Measurements from ENCODE around the gene LRRC45.

Gene LRRC45

GRCh38 chr17:82063424-82064415, 40.6 kb downstream of the LRRC45 start:
- Histone ChIP-seq H3K4me3 (ENCODE audit: low read depth, low read length) (no peak overlapping the region), H3K9me3 (ENCODE audit: control insufficient read depth, insufficient read depth, low read depth, low read length) (no peaks in the 10 kb centered on the region), H3K27ac (ENCODE audit: extremely low read depth, low read depth, low read length) (peak overlapping the region; percentile 95; the same call in 1 of the 2 replicates), H3K36me3 (ENCODE audit: control insufficient read depth in 2 of 2, insufficient read depth in 1 of 2, low read length in 2 of 2) (peaks cover 3 to 59% of the 10 kb centered on the region in 2 experiments; a peak in 1 of 3 replicates), H3K4me1 (ENCODE audit: control insufficient read depth, insufficient read depth, low read length) (peaks cover 7% of the 10 kb centered on the region; the same call in 1 of the 2 replicates)
- ChIA-PET CTCF (interaction anchor here (0.6 to 1.2 kb wide), 3 partner anchors 14 to 109 kb away, joined by 3 to 5 read pairs (median 3); partner anchors contain the start of gene DCXR), POLR2A (interaction anchor here (0.6 to 2.5 kb wide), 9 partner anchors 10 to 181 kb away, joined by 3 to 19 read pairs (median 4); partner anchors contain the start of genes DCXR and GPS1)
- TF ChIP-seq ZBTB49 (tag by site-specific recombination; IDR thresholded peaks at IDR 0.05; ENCODE audit: low read depth) (no peak), ZNF335 (tag by site-specific recombination; conservative IDR thresholded peaks at IDR 0.05) (0 out of 2 replicates have a peak, but pooled peaks have one; percentile 4), ZNF701 (tag by site-specific recombination; IDR thresholded peaks at IDR 0.05) (no peak), TCF7L2 (IDR thresholded peaks at IDR 0.05; ENCODE audit: borderline replicate concordance, low read depth, low read length) (no peak), MYNN (tag by site-specific recombination; IDR thresholded peaks at IDR 0.05; ENCODE audit: borderline replicate concordance) (no peak), ZNF248 (tag by site-specific recombination; IDR thresholded peaks at IDR 0.05) (no peak)

GRCh38 chr17:82064433-82065192, 41.5 kb downstream of the LRRC45 start:
- POLR2A ChIA-PET, result interaction anchor here (0.6 to 2.5 kb wide), 9 partner anchors 11 to 181 kb away, joined by 3 to 19 read pairs (median 4); partner anchors contain the start of genes DCXR and GPS1
- CTCF ChIA-PET, result interaction anchor here (0.6 to 1.2 kb wide), 4 partner anchors 15 to 92 kb away, joined by 3 to 5 read pairs (median 3); partner anchors contain the start of gene DCXR
- no peaks in the 10 kb centered on the region for H3K9me3 ChIP-seq (ENCODE audit: control insufficient read depth, insufficient read depth, low read depth, low read length)
- peaks cover 7% of the 10 kb centered on the region; the same call in 1 of the 2 replicates for H3K4me1 ChIP-seq (ENCODE audit: control insufficient read depth, insufficient read depth, low read length)
- peak overlapping the region; percentile 83 for H3K4me3 ChIP-seq (ENCODE audit: low read depth, low read length)
- peaks cover 3 to 50% of the 10 kb centered on the region in 2 experiments; a peak in 1 of 3 replicates for H3K36me3 ChIP-seq (ENCODE audit: control insufficient read depth in 2 of 2, insufficient read depth in 1 of 2, low read length in 2 of 2)
- peak overlapping the region; percentile 95 for H3K27ac ChIP-seq (ENCODE audit: extremely low read depth, low read depth, low read length)
- peak; percentile 8; the same call in 1 of the 2 replicates for TF ChIP-seq ZNF600 (tag by site-specific recombination; IDR thresholded peaks at IDR 0.05)
- TF ChIP-seq KLF1 (tag by site-specific recombination; IDR thresholded peaks at IDR 0.05), result no peak

GRCh38 chr17:82065193-82065637, 42.1 kb downstream of the LRRC45 start:
- Histone ChIP-seq H3K27ac (ENCODE audit: extremely low read depth, low read depth, low read length) (peak overlapping the region; percentile 95), H3K9me3 (ENCODE audit: control insufficient read depth, insufficient read depth, low read depth, low read length) (no peaks in the 10 kb centered on the region), H3K4me3 (ENCODE audit: low read depth, low read length) (peak overlapping the region; percentile 83), H3K4me1 (ENCODE audit: control insufficient read depth, insufficient read depth, low read length) (peaks cover 7% of the 10 kb centered on the region; the same call in 1 of the 2 replicates), H3K36me3 (ENCODE audit: control insufficient read depth in 2 of 2, insufficient read depth in 1 of 2, low read length in 2 of 2) (peaks cover 0 to 44% of the 10 kb centered on the region in 2 experiments; a peak in 1 of 3 replicates)
- POLR2A ChIA-PET, result interaction anchor here (0.6 to 2.5 kb wide), 7 partner anchors 12 to 30 kb away, joined by 3 to 19 read pairs (median 4); partner anchors contain the start of genes DCXR and GPS1
- CTCF ChIA-PET, result interaction anchor here (0.6 to 1.9 kb wide), 3 partner anchors 11 to 92 kb away, joined by 3 to 5 read pairs (median 3); no protein-coding TSS in a partner anchor
- TF ChIP-seq ZNF423 (tag by site-specific recombination; IDR thresholded peaks at IDR 0.05) (0 out of 2 replicates have a peak, but pooled peaks have one; percentile 23), ZNF114 (tag by site-specific recombination; IDR thresholded peaks at IDR 0.05) (no peak), ZFP37 (tag by site-specific recombination; IDR thresholded peaks at IDR 0.05) (no peak), ZNF510 (tag by site-specific recombination; IDR thresholded peaks at IDR 0.05; ENCODE audit: insufficient replicate concordance) (no peak), ZNF274 (IDR thresholded peaks at IDR 0.05; ENCODE audit: low read length) (no peak), ZNF274 (tag by site-specific recombination; IDR thresholded peaks at IDR 0.05; ENCODE audit: borderline replicate concordance) (no peak), ZNF311 (tag by site-specific recombination; IDR thresholded peaks at IDR 0.05; ENCODE audit: borderline replicate concordance) (no peak), ZNF335 (tag by site-specific recombination; conservative IDR thresholded peaks at IDR 0.05) (peak; percentile 73), BCL6B (tag by site-specific recombination; IDR thresholded peaks at IDR 0.05) (no peak), ZNF350 (tag by site-specific recombination; IDR thresholded peaks at IDR 0.05) (no peak), ZBTB26 (tag by site-specific recombination; optimal IDR thresholded peaks at IDR 0.05) (peak; percentile 53), ZNF280C (tag by site-specific recombination; IDR thresholded peaks at IDR 0.05) (no peak)

All from HEK293 (cell line).